ENCODE measurements around the gene BASP1. TPM values are rescaled to one million over a fixed set of nuclear protein-coding genes. Genes with fewer than 3 reads are reported as not detected.

BASP1 gene
- total RNA-seq, 1 experiment from 2014 or later, result 0.34 TPM

DNA sequence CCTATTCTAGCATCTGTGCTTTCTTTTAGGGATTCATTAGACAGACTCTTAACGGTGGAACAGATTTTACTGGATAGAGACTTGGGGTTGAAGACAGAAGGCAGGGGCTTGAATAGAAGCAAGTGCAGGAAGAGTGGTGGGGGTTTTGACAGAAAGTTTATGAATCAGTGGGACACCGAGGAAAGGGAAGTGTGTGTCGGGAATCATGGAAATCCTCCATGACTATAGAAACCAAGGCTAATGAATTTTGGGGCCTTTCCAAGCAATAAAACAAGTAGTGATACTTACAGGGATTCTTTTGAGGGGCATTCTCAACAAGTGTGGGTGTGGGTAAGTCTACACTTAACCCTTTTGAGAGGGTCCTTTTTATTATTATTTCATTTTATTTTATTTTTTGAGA, 12.8 kb downstream of the BASP1 start:
- intact Hi-C loops (cut with micrococcal nuclease), result no loop called here
- ChIA-PET CTCF (no interaction called here), RAD21 (ENCODE audit: low non-redundant PET in 1 of 2, low total read pairs in 2 of 2, uncharacterized antibody in 2 of 2, unreplicated experiment in 2 of 2) (no interaction called here), POLR2A (no interaction called here)
- no peak for DNase-seq (ENCODE audit: low read depth, low spot score)
- H3K27ac ChIP-seq (ENCODE audit: low read depth, low read length), result no peak overlapping the region
- no peak overlapping the region for H2AFZ ChIP-seq (ENCODE audit: low read depth, low read length, poor library complexity, severe bottlenecking)
- BruUV-seq (replicated peaks), result no TSS peak
- no peak for TF ChIP-seq TCF7L2 (IDR thresholded peaks at IDR 0.05; ENCODE audit: borderline replicate concordance, extremely low read depth, insufficient read depth, insufficient read length)
- no peak for TF ChIP-seq SRF (IDR thresholded peaks at IDR 0.05; ENCODE audit: low read depth)
- no peak for TF ChIP-seq POLR2AphosphoS5 (IDR thresholded peaks at IDR 0.05; ENCODE audit: low read depth, low read length)
- no peak for TF ChIP-seq ZBTB33 (IDR thresholded peaks at IDR 0.05; ENCODE audit: extremely low read depth, insufficient replicate concordance, low read length)
- TF ChIP-seq MAX (IDR thresholded peaks at IDR 0.05), result no peak
- no peak for TF ChIP-seq CBX3 (IDR thresholded peaks at IDR 0.05; ENCODE audit: low read depth)
- no peak for TF ChIP-seq EZH2phosphoT487 (IDR thresholded peaks at IDR 0.05; ENCODE audit: borderline replicate concordance)
- no peak for TF ChIP-seq YY1 (IDR thresholded peaks at IDR 0.05; ENCODE audit: extremely low read depth, insufficient replicate concordance, low read depth, low read length)
- TF ChIP-seq, protein P1, sequence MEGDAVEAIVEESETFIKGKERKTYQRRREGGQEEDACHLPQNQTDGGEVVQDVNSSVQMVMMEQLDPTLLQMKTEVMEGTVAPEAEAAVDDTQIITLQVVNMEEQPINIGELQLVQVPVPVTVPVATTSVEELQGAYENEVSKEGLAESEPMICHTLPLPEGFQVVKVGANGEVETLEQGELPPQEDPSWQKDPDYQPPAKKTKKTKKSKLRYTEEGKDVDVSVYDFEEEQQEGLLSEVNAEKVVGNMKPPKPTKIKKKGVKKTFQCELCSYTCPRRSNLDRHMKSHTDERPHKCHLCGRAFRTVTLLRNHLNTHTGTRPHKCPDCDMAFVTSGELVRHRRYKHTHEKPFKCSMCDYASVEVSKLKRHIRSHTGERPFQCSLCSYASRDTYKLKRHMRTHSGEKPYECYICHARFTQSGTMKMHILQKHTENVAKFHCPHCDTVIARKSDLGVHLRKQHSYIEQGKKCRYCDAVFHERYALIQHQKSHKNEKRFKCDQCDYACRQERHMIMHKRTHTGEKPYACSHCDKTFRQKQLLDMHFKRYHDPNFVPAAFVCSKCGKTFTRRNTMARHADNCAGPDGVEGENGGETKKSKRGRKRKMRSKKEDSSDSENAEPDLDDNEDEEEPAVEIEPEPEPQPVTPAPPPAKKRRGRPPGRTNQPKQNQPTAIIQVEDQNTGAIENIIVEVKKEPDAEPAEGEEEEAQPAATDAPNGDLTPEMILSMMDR (IDR thresholded peaks at IDR 0.05 in 2 of 3, conservative IDR thresholded peaks at IDR 0.05 in 1 of 3; ENCODE audit: borderline replicate concordance in 1 of 3, insufficient read depth in 1 of 3, low read depth in 2 of 3, low read length in 2 of 3), result no peak
- no peak for TF ChIP-seq CEBPB (IDR thresholded peaks at IDR 0.05; ENCODE audit: low read depth)
- TF ChIP-seq, protein P2, sequence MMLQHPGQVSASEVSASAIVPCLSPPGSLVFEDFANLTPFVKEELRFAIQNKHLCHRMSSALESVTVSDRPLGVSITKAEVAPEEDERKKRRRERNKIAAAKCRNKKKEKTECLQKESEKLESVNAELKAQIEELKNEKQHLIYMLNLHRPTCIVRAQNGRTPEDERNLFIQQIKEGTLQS (IDR thresholded peaks at IDR 0.05), result no peak
- no peak for TF ChIP-seq FOSL1 (IDR thresholded peaks at IDR 0.05; ENCODE audit: low read depth)
- no peak for TF ChIP-seq JUND (IDR thresholded peaks at IDR 0.05)
- H3K9ac ChIP-seq (ENCODE audit: low read length), result no peak overlapping the region
- no peak overlapping the region for H3K4me2 ChIP-seq (ENCODE audit: low read length)
- H3K79me2 ChIP-seq (ENCODE audit: insufficient read depth, low read length), result no peaks in the 10 kb centered on the region
- no peaks in the 10 kb centered on the region for H4K20me1 ChIP-seq (ENCODE audit: insufficient read depth)
- no peak for ATAC-seq
- H3K36me3 ChIP-seq (ENCODE audit: control insufficient read depth in 1 of 2, insufficient read depth in 2 of 2, low read length in 2 of 2), result no peaks in the 10 kb centered on the region; a peak in 1 of 4 replicates
- H3K4me1 ChIP-seq (ENCODE audit: control insufficient read depth in 1 of 2, insufficient read depth in 2 of 2, low read length in 2 of 2), result no peaks in the 10 kb centered on the region
- no peaks in the 10 kb centered on the region for H3K9me3 ChIP-seq (ENCODE audit: control insufficient read depth in 1 of 2, insufficient read depth in 1 of 2, low read depth in 1 of 2, low read length in 2 of 2)
- no peaks in the 10 kb centered on the region for H3K9me2 ChIP-seq (ENCODE audit: insufficient read depth)
- peaks cover 18% of the 10 kb centered on the region; the same call in 1 of the 2 replicates for H3K27me3 ChIP-seq (ENCODE audit: insufficient read depth, low read length)
- no peak overlapping the region for H3K4me3 ChIP-seq (replicated peaks in 1 of 2; ENCODE audit: low read depth in 1 of 2, low read length in 2 of 2)
